K562 (cell line): ENCODE data around the gene ARMC12. TPM values are rescaled to one million over a fixed set of nuclear protein-coding genes. Genes with fewer than 3 reads are reported as not detected.

Source experiments
- ARID1B ChIP-seq: fragments of 450-650 bp; IDR thresholded peaks from 2 replicates; pipeline ENCODE4 v1.6.1; 2016; ENCODE audit warnings: antibody characterized with exemption, mild to moderate bottlenecking, inconsistent platforms
- ATF1 ChIP-seq, 2 experiments: fragments of 450-650 bp in 1 of 2; IDR thresholded peaks; 2 replicates each; pipeline ENCODE4 v1.6.1; 2016; ENCODE audit warnings: missing compliant biosample characterization in 1 of 2, missing genetic modification characterization in 1 of 2
- CEBPB ChIP-seq: fragments of 450-650 bp; IDR thresholded peaks from 2 replicates; pipeline ENCODE4 v1.6.1; 2016; ENCODE audit warnings: missing genetic modification characterization, missing compliant biosample characterization
- FOS ChIP-seq: IDR thresholded peaks from 3 replicates; pipeline ENCODE4 v1.6.1; 2011; ENCODE audit not compliant: insufficient read length; ENCODE audit errors: extremely low read depth
- FOXA3 ChIP-seq, 2 experiments: fragments of 450-650 bp in 1 of 2; sonication (generic) in 1 of 2; formaldehyde crosslinking; IDR thresholded peaks in 1 of 2; conservative IDR thresholded peaks in 1 of 2; 2 replicates each; pipeline versions ENCODE4 v1.4.0 to v1.8.0; 2020 to 2022; ENCODE audit warnings: mild to moderate bottlenecking in 2 of 2, missing genetic modification reagents in 1 of 2
- RBM25 ChIP-seq: fragments of 200-400 bp; formaldehyde crosslinking; IDR thresholded peaks from 2 replicates; pipeline ENCODE4 v1.6.1; 2018; ENCODE audit warnings: low read length, low read depth, moderate library complexity; ENCODE audit not compliant: severe bottlenecking
- SMARCE1 ChIP-seq: fragments of 450-650 bp; IDR thresholded peaks from 2 replicates; pipeline ENCODE4 v1.7.1; 2016; ENCODE audit warnings: mild to moderate bottlenecking
- TBP ChIP-seq: optimal IDR thresholded peaks from 2 replicates; pipeline ENCODE3; 2011; ENCODE audit warnings: low read depth, low read length, improper control_type of control experiment
- ZNF444 ChIP-seq: fragments of 250-450 bp; sonication (Bioruptor Pico); IDR thresholded peaks from 2 replicates; pipeline ENCODE4 v1.4.0; 2020; ENCODE audit warnings: mild to moderate bottlenecking, moderate library complexity
- polyA plus RNA-seq, 8 experiments: library from polyadenylated mRNA; depleted of rRNA in 4 of 8; stranded (reverse) in 5 of 8; unstranded in 3 of 8; fragments of >200 nt; fragmentation: Nextera tagmentation in 2 of 8; fragmentation: Illumina TruSeq in 1 of 8; extraction: Ambion mirVana in 2 of 8; extraction: Trizol in 1 of 8; gene quantifications; 2 replicates each; pipeline versions ENCODE4 v1.2.1 to v1.2.3, GENCODE V29; 2011 to 2014; ENCODE audit warnings: inconsistent platforms in 1 of 8, missing spikeins in 1 of 8
- total RNA-seq, 7 experiments: library from RNA; depleted of rRNA in 6 of 7; stranded (reverse); fragments of >200 nt in 6 of 7; fragmentation: Illumina TruSeq in 2 of 7; extraction: Trizol in 2 of 7; gene quantifications; 2 replicates each; pipeline versions ENCODE4 v1.2.1 to v1.2.3, GENCODE V29; 2011 to 2021; ENCODE audit warnings: low replicate concordance in 1 of 7
- TF ChIP-seq, protein P1 (sequence below), 3 experiments: IDR thresholded peaks in 2 of 3; conservative IDR thresholded peaks in 1 of 3; 2 replicates each; pipeline ENCODE4 v1.5.1; 2011 to 2012; ENCODE audit warnings: low read length in 3 of 3, mild to moderate bottlenecking in 3 of 3, control low read depth in 2 of 3, improper control_type of control experiment in 1 of 3, inconsistent platforms in 1 of 3, low read depth in 1 of 3, mixed read lengths in 1 of 3, moderate library complexity in 1 of 3; ENCODE audit not compliant: insufficient read depth in 2 of 3

ARMC12 gene
- total and polyA plus RNA-seq, 9 of the 15 experiments (the other 6 are each of a cell fraction or from before 2014, with no cell fraction given): 0.09 to 0.58 (median 0.31) TPM; not detected in 3

DNA sequence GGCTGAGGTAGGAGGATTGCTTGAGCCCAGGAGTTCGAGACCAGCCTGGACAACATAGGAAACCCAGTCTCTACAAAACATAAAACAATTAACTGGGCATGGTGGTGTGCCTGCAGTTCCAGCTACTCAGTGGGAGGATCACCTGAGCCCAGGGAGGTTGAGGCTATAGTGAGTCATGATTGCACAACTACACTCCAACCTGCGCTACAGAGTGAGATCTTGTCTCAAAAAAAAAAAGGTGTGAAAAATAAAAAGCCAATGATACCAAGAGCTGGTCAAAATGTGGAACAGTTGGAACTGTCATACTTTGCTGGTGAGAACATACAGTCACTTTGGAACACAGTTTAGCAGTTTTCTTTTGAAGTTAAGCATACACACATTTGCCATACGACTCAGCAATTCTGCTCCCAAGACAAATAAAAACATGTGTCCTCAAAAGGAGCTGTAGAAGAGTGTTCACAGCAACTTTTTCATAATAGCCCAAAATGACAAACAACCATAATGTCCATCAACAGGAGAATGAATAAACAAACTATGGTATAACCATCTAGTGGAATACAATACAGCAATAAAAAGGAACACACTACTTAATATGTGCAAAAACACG, 26.5 kb upstream of the ARMC12 start (continued):
- no peak for TF ChIP-seq ATF1 (CRISPR knock-in tag; IDR thresholded peaks at IDR 0.05)
- TF ChIP-seq ATF1 (tag; IDR thresholded peaks at IDR 0.05): no peak
- TF ChIP-seq RBM25: peak; percentile 21
- peak; percentile 79 for TF ChIP-seq SMARCE1
- peak; percentile 95 for TF ChIP-seq CEBPB (tag)
- TF ChIP-seq, protein P1, sequence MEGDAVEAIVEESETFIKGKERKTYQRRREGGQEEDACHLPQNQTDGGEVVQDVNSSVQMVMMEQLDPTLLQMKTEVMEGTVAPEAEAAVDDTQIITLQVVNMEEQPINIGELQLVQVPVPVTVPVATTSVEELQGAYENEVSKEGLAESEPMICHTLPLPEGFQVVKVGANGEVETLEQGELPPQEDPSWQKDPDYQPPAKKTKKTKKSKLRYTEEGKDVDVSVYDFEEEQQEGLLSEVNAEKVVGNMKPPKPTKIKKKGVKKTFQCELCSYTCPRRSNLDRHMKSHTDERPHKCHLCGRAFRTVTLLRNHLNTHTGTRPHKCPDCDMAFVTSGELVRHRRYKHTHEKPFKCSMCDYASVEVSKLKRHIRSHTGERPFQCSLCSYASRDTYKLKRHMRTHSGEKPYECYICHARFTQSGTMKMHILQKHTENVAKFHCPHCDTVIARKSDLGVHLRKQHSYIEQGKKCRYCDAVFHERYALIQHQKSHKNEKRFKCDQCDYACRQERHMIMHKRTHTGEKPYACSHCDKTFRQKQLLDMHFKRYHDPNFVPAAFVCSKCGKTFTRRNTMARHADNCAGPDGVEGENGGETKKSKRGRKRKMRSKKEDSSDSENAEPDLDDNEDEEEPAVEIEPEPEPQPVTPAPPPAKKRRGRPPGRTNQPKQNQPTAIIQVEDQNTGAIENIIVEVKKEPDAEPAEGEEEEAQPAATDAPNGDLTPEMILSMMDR (IDR thresholded peaks at IDR 0.05 in 2 of 3, conservative IDR thresholded peaks at IDR 0.05 in 1 of 3; ENCODE audit: insufficient read depth in 2 of 3, low read depth in 1 of 3, low read length in 3 of 3): no peak
- TF ChIP-seq ZNF444: no peak
- TF ChIP-seq FOXA3 (CRISPR knock-in tag; conservative IDR thresholded peaks at IDR 0.05 in 1 of 2, IDR thresholded peaks at IDR 0.05 in 1 of 2): no peak
- TF ChIP-seq ARID1B: 0 out of 2 replicates have a peak, but pooled peaks have one; percentile 33
- TF ChIP-seq TBP: no peak
- no peak for TF ChIP-seq FOS
